ENCODE data around the gene NATD1. TPM values are rescaled to one million over a fixed set of nuclear protein-coding genes. Genes with fewer than 3 reads are reported as not detected.

Gene NATD1
- total RNA-seq, 1 experiment from 2014 or later: 1.7 TPM

Other genes with a start within 250 kb of the NATD1 start
- gene USP22, start 210.4 kb downstream of the NATD1 start, total RNA-seq (2014; rRNA removed; shearing (Covaris generic)): 111 and 167 TPM in 2 replicates
- gene DHRS7B, start 126.4 kb downstream of the NATD1 start, total RNA-seq (2014; rRNA removed; shearing (Covaris generic)): 18.4 and 33.8 TPM in 2 replicates
- gene TMEM11, start 39.2 kb downstream of the NATD1 start, total RNA-seq (2014; rRNA removed; shearing (Covaris generic)): 20.5 and 23.9 TPM in 2 replicates
- 14.7 and 21.1 TPM in 2 replicates for gene MAP2K3, start 31.3 kb upstream of the NATD1 start, total RNA-seq (2014; rRNA removed; shearing (Covaris generic))
- gene KCNJ12, start 122.9 kb upstream of the NATD1 start, total RNA-seq (2014; rRNA removed; shearing (Covaris generic)): not detected in 2 replicates

Measured in SJSA1 (cell line).